Heart left ventricle (tissue), 16 donors: ENCODE measurements around the gene NCKAP1. TPM values are rescaled to one million over a fixed set of nuclear protein-coding genes. Genes with fewer than 3 reads are reported as not detected.

ENCODE experiments used
- ATAC-seq, 4 donors: fragments of 200-7000 bp; cut with Tn5 transposase; one replicate each; pipeline ENCODE4 v1.9.1; 2020 to 2022; ENCODE audit warnings: moderate library complexity in 4 of 4, mild to moderate bottlenecking in 3 of 4, moderate number of reproducible peaks in 1 of 4
- DNase-seq, 5 donors: peaks; one replicate each; pipeline ENCODE4 v3.0.0-alpha.2; 2020
- H3K27ac ChIP-seq, 12 donors: fragments of 200-600 bp; sonication (generic) in 4 of 12; one replicate each; pipeline versions ENCODE4 v1.5.0 to v1.8.0; 2016 to 2022; ENCODE audit warnings: mild to moderate bottlenecking in 2 of 12
- H3K27me3 ChIP-seq, 9 donors: fragments of 200-600 bp; sonication (generic) in 2 of 9; one replicate each; pipeline versions ENCODE4 v1.5.1 to v1.8.0; 2016 to 2022; ENCODE audit warnings: mild to moderate bottlenecking in 3 of 9
- H3K36me3 ChIP-seq, 9 donors: fragments of 200-600 bp; sonication (generic) in 2 of 9; one replicate each; pipeline versions ENCODE4 v1.5.0 to v1.8.0; 2018 to 2022; ENCODE audit warnings: mild to moderate bottlenecking in 2 of 9
- H3K4me1 ChIP-seq, 12 donors: fragments of 200-600 bp; sonication (generic) in 4 of 12; one replicate each; pipeline versions ENCODE4 v1.5.0 to v1.8.0; 2016 to 2022; ENCODE audit warnings: mild to moderate bottlenecking in 3 of 12
- H3K4me3 ChIP-seq, 12 donors: fragments of 200-600 bp; sonication (generic) in 4 of 12; one replicate each; pipeline versions ENCODE4 v1.5.0 to v1.8.0; 2017 to 2022; ENCODE audit warnings: mild to moderate bottlenecking in 9 of 12, moderate library complexity in 4 of 12
- H3K9me3 ChIP-seq, 12 donors: fragments of 200-600 bp; sonication (generic) in 4 of 12; one replicate each; pipeline versions ENCODE4 v1.5.0 to v1.8.0; 2016 to 2022; ENCODE audit warnings: mild to moderate bottlenecking in 1 of 12
- CTCF ChIP-seq, 12 donors: fragments of 200-600 bp; sonication (generic) in 4 of 12; IDR thresholded peaks; one replicate each; pipeline versions ENCODE4 v1.5.0 to v1.8.0; 2018 to 2022; ENCODE audit warnings: antibody characterized with exemption in 12 of 12, mild to moderate bottlenecking in 5 of 12
- POLR2A ChIP-seq, 2 donors: fragments of 450-650 bp; IDR thresholded peaks; one replicate each; pipeline ENCODE4 v1.6.1; 2017; ENCODE audit warnings: antibody characterized with exemption in 2 of 2, mild to moderate bottlenecking in 2 of 2, moderate library complexity in 2 of 2
- WGBS, 4 donors: extraction: QIAGEN DNeasy Blood & Tissue Kit in 2 of 4; methylation state at CpG; one replicate each; pipeline versions ENCODE4 v1.1.5 to v1.1.7; 2013 to 2018; 5-methylcytosine and 5-hydroxymethylcytosine counted together
- intact Hi-C, 10 donors: fragments of 100-400 bp; cut with DNase I; formaldehyde crosslinking; loops; one replicate each; pipeline versions ENCODE4 v1.11.1 to v1.14.2; 2022
- polyA plus RNA-seq, 2 donors: library from polyadenylated mRNA; stranded (reverse); fragments of 200-250 nt; gene quantifications; one replicate each; pipeline ENCODE4 v1.2.3, GENCODE V29; 2013
- total RNA-seq, 9 donors: library from RNA; depleted of rRNA in 2 of 9; stranded (reverse); fragments of >200 nt in 2 of 9; fragmentation: NEBNext Ultra II Directional in 3 of 9; extraction: Animal tissue kit (Norgen Biotek cat#: 25700) in 3 of 9; gene quantifications; one replicate each; pipeline versions ENCODE4 v1.1.0 to v1.2.4, GENCODE V29; 2016 to 2023
- donor health status: ischemic (EF 13 %, LVEDD 7.1; RV severe dilation, severe dysfunction).
- donor health status: healthy with polysubstance abuse.
- donor health status: DM: no; HTN: yes; CAD: no.
- donor health status: DM: no; HTN: no; CAD: no.
- donor health status: ischemic (EF 25% LVEDD 6.9; RV normal size, moderate dysfunction).
- donor health status: ischemic (EF 25% LVEDD 5.7; RV mildly dilated, moderate dysfunction).
- donor health status: healthy.
- donor health status: DM: yes; HTN: yes; CAD: no.
- donor health status: ischemic (EF 35%, LVEDD 5.7; RV mildly dilated, moderate dysfunction).
- donor health status: nonischemic (EF 11% LVEDD 7.7; RV severe dilation, severe dysfunction).
- donor health status: DM: yes; HTN: yes; CAD: no.
- donor health status: PGD.
- donor health status: ischemic (EF 29% LVEDD 5.4; RV normal size, mild dysfunction).
- donor health status: nonischemic (EF 23%, LVEDD 6.1; RV moderate dilation, normal function).

The NCKAP1 gene
- total and polyA plus RNA-seq, 11 donors: 33.5 to 168 (median 138) TPM

DNA sequence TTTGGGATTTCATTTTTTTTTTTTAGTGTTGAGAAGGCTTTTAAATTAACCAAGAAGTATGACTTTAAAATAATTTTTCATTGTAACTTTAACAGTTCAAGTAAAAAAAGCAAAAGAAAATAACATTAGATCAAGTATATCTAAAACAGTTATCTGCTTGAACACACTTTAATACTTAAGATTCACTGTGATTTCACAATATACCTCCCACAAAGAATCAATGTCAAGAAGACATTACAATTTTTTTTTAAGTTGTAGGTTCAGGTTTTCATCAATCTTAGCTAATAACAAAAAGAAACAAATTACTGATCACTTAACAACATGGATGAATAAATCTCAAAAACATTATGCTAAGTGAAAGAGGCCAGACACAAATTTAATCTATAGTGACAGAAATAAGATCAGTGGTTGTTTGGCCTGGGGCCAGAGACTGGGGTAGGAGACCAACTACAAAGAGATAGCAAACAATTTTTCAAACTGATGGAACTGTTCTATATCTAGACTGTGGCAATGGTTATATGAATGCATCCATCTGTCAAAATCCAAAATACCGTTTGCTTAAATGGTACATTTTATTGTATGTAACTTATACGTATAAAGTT lies 97.0 kb downstream of the NCKAP1 start:
- TF ChIP-seq POLR2A (IDR thresholded peaks at IDR 0.05) (no peak), CTCF (IDR thresholded peaks at IDR 0.05) (no peak)
- ATAC-seq (no peak), DNase-seq (no peak)
- 62 to 74% (median 72%) methylated on average over 2 of the region's 2 CpGs for WGBS, 4 donors
- H3K36me3 ChIP-seq: peaks cover 0 to 93% (median 23%) of the 10 kb centered on the region in 9 donors
- peaks cover 0 to 7% (median 0%) of the 10 kb centered on the region in 12 donors for H3K4me1 ChIP-seq
- H3K4me3 ChIP-seq: no peak overlapping the region
- intact Hi-C loops: no loop called here
- H3K27ac ChIP-seq: no peak overlapping the region
- no peaks in the 10 kb centered on the region for H3K27me3 ChIP-seq
- H3K9me3 ChIP-seq: no peaks in the 10 kb centered on the region

- no peaks in the 10 kb centered on the region for H3K9me3 ChIP-seq
Measured at GRCh38 chr2:182937870-182938269, 100.4 kb downstream of the NCKAP1 start.

GRCh38 chr2:182933629-182934028 lies 104.6 kb downstream of the NCKAP1 start:
- no peak for ATAC-seq
- no peak overlapping the region for H3K27ac ChIP-seq
- H3K27me3 ChIP-seq: no peaks in the 10 kb centered on the region
- intact Hi-C loops: loop anchor here in 1 of 10 donors (2.0 kb wide), 1 partner anchor 23 kb away; no protein-coding TSS in a partner anchor
- TF ChIP-seq CTCF (IDR thresholded peaks at IDR 0.05) (no peak), POLR2A (IDR thresholded peaks at IDR 0.05) (no peak)
- H3K36me3 ChIP-seq: peaks cover 0 to 100% (median 48%) of the 10 kb centered on the region in 9 donors
- H3K4me3 ChIP-seq: no peak overlapping the region
- no peak for DNase-seq
- no peaks in the 10 kb centered on the region for H3K4me1 ChIP-seq
- 95 to 97% (median 96%) methylated on average over 3 of the region's 3 CpGs for WGBS, 4 donors
- no peaks in the 10 kb centered on the region for H3K9me3 ChIP-seq

More at GRCh38 chr2:182937870-182938269, 100.4 kb downstream of the NCKAP1 start:
- intact Hi-C loops: loop anchor here in 1 of 10 donors (5.0 kb wide), 1 partner anchor 34 kb away; no protein-coding TSS in a partner anchor
- H3K4me3 ChIP-seq: no peak overlapping the region
- no peak for DNase-seq
- TF ChIP-seq CTCF (IDR thresholded peaks at IDR 0.05) (no peak), POLR2A (IDR thresholded peaks at IDR 0.05) (no peak)
- ATAC-seq: no peak
- peaks cover 0 to 100% (median 50%) of the 10 kb centered on the region in 9 donors for H3K36me3 ChIP-seq
- no peaks in the 10 kb centered on the region for H3K27me3 ChIP-seq
- peaks cover 0 to 6% (median 0%) of the 10 kb centered on the region in 12 donors for H3K4me1 ChIP-seq
- 89 to 97% (median 93%) methylated on average over 3 of the region's 3 CpGs for WGBS, 4 donors
- H3K27ac ChIP-seq: no peak overlapping the region

- Histone ChIP-seq H3K4me3 (no peak overlapping the region), H3K36me3 (peaks cover 0 to 100% (median 56%) of the 10 kb centered on the region in 9 donors), H3K27ac (no peak overlapping the region), H3K4me1 (no peaks in the 10 kb centered on the region), H3K9me3 (no peaks in the 10 kb centered on the region), H3K27me3 (no peaks in the 10 kb centered on the region)
- ATAC-seq (no peak), DNase-seq (no peak)
- TF ChIP-seq CTCF (IDR thresholded peaks at IDR 0.05): no peak
- no peak for TF ChIP-seq POLR2A (IDR thresholded peaks at IDR 0.05)
- intact Hi-C loops: loop anchor here in 2 of 10 donors (10.0 kb wide), 2 partner anchors 45 to 55 kb away; no protein-coding TSS in a partner anchor
Measured at GRCh38 chr2:182929972-182930371, 108.3 kb downstream of the NCKAP1 start.
